Measurements from ENCODE around the gene UNC5C.

The UNC5C gene

DNA sequence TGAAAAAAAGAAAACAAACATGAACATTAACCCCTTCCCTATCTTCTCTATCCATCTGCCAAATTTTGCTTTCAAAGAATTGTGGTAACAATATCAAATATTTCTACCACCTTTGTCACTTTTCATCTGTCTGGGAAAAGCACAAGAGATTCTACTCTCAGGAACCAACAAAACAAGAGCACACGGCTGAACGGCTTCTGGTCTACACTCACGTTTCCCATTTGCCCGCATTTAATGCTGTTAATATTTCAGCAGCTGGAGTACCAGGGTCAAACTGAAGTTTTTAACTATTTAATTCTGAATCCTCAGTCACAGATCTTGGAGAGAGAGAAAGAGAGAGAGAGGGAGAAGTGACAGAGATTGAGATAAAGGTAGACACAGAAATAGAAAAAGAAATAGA, 91.4 kb downstream of the UNC5C start:
- DNase-seq: no peak

DNA sequence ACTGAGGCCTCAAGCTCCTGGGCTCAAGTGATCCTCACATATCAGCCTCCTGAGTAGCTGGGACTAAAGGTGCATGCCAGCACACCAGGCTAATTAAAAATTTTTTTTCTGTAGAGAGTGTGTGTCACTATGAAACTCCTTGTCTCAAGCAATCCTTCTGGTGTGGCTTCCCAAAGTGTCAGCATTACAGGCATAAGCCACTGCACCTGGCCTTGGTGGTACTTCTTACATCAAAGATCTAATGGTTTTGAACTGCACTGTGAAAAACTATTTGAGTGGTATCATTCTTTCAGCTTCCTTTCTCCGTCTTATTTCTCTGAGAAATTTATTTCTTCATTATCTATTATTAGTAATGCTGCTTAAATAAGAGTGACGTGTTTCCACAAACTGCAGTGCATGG, 98.5 kb downstream of the UNC5C start:
- DNase-seq: no peak

DNA sequence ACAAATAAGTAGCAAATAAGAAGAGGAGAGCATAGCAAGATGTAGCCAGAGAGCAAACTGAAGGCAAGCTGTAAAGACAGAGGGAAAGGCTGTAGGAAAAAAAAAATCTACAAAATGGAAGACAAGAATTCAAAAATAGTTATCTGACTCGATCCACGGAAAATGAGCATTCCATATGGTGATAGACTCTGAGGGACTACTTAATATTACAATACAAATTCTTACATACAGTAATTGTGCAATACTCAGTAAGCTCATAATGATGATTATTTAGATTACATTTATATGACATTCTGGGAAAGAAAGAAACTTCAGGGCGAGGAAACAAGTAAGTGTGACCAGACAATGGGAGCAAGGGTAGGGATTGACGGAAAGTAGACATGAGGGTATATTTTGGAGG, 102.6 kb downstream of the UNC5C start:
- DNase-seq: no peak

- no peak for DNase-seq
Observed at GRCh38 chr4:95445251-95445650, 103.5 kb downstream of the UNC5C start.

DNA sequence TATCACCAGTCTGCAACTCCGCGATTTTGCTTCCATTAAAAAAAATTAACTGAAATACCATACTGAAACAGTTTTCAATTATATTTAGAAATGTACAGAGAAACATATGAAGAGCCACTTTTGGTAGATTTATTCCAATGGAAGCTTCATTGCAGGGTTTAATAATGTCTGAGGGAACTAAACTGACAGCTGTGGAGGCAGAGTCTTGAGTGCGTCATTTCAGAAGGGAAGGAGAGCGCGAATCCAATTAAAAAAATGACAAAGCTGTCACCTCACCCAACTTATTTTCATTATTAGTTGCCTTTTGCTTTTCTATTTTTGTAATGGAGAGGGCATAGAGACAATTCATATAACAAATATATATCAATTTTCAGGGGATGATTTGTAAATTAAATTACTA, 104.0 kb downstream of the UNC5C start:
- no peak for DNase-seq

- no peak for DNase-seq
Observed at GRCh38 chr4:95439896-95440295, 108.9 kb downstream of the UNC5C start.

- DNase-seq: no peak
Observed at GRCh38 chr4:95439071-95439470, 109.7 kb downstream of the UNC5C start.

DNA sequence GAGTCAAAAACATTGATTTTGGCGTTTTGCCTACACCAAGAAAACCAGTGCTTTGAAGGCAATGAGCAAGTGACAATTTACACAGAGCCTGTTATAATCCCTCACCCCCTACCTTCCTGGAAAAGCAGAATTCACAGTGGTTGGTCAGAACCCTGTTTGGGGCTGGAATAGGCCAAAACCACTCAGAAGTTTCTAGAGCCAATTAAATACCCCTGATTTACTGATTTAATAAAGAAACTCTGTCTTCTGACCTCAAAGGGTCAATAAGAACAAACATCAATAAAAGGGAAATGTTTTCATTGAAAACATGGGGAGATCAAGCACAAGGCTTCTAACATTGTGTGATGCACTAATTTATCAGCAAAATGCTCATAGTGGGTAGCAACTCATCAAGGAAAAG, 116.3 kb downstream of the UNC5C start:
- DNase-seq: no peak

GRCh38 chr4:95431678-95432077, 117.1 kb downstream of the UNC5C start:
- no peak for DNase-seq

DNA sequence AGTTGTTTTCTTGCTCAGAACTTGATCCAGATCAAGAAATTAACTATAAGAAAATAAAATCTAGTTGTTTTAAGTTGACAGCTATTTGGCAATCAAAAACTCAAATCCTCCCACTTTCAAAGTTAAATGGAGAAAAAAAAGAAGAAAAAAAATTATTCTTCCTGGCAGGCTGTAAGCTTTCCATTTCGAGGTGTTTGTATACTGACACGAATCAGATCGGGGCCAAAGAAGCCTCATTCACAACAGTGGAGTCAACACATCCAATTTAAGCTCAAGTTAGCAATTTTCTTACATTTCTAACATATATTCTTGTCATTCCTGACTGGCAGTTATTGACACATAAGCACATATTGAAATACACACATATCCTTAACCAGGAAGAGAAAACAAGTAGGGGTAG, 119.4 kb downstream of the UNC5C start:
- no peak for DNase-seq

DNA sequence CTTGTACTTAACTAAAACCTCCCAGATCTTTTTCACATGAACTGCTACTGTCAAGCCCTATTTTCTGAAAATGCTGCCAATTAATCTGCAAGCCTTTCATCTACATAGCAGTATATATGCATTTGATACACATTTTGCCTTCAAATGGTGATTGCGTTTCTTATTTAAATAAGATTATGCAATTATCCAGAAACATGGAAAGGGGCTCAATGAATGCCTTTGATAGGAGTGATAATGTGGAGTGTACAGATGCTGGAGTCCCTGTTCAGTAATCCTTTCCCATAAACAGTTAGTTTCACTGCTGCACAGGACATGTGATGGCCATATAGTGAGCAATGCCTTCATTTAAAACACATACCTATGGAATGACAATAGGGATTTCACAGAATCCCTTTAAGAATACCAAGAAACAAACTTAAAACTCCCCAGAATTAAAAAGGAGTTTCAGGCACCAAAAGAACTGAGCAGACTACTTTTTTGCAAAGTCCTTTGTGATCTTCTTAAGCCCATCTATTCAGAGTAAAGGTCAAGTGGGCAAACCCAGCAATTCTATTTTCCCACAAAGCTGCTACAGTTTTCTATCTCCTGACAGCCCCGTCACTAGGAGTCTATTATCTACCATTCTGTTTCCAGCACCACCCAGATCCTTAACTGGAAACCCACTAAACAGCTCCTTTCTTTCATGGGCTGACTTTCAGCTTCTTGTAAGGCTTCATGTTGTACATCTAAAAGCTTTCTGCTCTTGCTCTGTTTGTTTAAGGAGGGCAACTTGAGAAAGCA, 120.3 kb downstream of the UNC5C start:
- DNase-seq: no peak

- DNase-seq: no peak
Observed at GRCh38 chr4:95426455-95426854, 122.3 kb downstream of the UNC5C start.

DNA sequence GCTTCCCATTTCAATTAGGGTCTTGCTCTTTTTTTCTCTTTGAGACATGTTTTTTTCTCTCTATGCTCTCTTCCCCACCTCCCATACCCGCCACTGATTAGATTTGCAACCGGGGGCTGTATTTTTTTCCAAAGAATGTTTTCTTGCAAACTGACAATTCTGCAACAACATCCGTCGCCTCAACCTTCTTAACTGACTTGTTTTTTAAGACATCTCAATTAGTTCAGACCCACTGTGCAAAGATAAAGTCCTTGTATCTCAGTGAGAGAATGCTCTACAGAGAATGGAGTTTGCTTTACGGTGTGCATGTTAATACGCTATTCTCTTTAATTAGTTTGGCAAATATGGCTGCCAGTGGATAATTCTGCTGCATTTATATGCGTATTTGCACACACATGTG, 126.3 kb downstream of the UNC5C start:
- DNase-seq: no peak

- no peak for DNase-seq
Observed at GRCh38 chr4:95421869-95422268, 126.9 kb downstream of the UNC5C start.

- no peak for DNase-seq
Observed at GRCh38 chr4:95417531-95417930, 131.2 kb downstream of the UNC5C start.

DNA sequence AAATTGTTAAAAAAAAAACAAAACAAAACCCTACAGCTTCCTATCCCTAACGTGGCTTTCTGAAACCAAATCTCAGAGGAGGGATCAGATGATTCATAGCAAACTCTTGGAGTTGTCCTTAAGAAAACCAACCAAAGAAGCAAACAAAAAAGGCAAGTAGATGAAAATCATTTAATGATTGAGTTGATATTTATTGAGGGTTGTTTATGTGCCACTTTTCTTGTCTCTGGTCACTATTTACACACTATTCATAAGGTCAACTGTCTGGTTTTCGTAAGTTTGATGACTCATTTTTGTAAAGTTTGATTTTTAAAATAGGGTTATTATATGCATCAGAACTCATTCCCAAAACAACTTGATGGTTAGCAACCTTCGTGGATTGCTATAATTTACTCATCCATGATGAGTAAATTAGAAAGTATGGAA, 133.4 kb downstream of the UNC5C start:
- no peak for DNase-seq

DNA sequence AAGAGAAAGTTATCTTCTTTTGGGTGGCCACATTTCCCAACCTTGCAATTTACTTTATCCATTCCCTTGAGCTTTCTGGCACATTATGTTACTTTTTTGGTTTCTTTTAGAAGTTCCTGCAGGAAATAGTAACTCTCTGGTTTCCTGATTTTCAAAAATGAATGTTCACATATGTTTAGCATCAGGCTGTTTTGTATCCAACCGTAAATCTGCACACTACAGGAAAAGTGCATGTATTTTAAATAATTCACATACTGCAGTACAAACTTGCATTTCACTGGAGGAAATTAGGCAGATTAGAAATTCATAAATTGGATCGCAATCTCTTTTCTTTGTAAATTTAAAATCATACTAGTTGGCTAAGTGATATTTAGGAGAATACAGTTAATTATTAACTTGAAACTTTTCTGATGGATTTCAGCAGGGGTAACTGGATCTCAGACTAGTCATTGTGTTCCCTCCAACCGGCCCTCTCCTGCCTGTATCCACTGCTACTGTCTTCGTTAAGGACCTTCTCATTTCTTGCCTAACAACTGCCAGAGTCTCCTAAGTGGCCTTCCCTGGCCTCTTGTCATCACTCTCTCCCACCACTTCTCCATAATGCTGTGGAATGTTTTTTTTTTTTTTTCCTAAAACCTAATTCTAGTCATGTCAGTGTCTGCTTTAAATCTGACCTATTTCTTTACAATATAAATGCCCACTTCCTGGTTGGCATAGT, 137.2 kb downstream of the UNC5C start:
- DNase-seq: no peak

DNA sequence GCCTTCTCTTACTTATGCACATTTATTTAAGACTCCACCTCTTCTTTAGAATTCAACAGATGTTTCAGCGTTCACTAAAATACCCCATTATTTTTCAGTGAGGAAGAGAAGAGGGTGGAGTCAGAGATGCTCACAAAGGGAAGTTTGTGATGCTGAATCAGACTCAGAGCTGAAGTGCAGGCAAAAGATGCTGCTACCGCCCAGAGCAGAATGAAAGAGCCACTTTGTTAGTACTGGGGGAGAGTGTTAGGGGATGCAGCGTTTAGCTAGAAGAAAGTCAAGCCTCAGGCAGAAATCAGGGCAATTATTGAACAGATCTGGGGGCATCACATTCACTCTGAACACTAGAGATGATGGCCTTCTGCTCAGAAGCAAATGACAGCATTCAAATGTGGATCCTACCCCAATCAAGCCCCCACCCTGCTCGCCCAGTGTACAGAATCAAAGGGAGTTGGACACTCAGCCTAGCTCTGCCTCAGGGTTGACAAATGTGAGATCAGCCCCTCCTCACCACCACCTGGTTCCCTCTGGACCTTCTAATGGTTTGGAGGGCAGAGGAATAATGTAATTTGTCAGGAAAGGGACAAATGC, 138.3 kb downstream of the UNC5C start:
- no peak for DNase-seq

DNA sequence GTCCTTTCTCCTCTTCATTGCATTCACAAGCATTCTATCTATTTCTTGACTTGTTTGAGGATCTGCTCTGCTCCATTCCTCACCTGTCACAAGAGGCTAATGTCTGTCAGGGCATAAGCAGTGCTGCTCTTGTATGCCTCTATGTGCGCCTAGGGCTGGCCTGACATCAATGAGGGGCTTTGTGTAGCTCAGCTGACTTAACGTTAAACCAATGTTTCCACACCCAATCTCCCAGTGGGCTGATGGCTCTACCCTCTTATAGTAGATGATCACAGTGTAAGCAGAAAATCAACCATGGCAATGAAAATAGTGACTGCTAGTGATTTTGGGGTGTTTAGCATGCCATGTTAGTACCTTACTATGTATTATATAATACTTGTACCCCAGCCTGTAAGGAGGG, 139.0 kb downstream of the UNC5C start:
- no peak for DNase-seq

DNA sequence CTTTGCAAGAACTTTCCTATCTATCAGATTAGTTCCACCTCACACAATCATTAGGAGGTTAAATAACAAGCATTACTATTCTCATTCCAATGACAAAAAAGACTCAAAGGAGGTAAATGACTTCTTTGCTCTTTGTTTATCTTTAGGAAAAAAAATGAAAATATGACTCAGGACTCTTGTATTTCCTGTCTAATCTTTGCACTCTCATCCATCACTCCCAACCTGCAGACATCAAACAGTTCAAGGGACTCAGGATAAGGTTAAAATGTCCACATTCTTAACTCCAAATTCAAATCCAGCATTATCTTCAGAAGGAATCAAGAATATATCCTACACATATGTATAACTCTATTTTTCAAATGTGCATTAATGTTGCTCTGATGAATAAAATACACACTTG, 139.6 kb downstream of the UNC5C start:
- no peak for DNase-seq

GRCh38 chr4:95402299-95402698, 146.5 kb downstream of the UNC5C start:
- no peak for DNase-seq

- no peak for DNase-seq
Observed at GRCh38 chr4:95398217-95398616, 150.6 kb downstream of the UNC5C start.

- no peak for DNase-seq
Observed at GRCh38 chr4:95394752-95395306, 153.9 kb downstream of the UNC5C start.

- DNase-seq: no peak
Observed at GRCh38 chr4:95393821-95394220, 155.0 kb downstream of the UNC5C start.

Measured in CD4-positive, alpha-beta T cell treated with Interleukin-1 beta for 1 hour (primary cell).